ENCODE results near the gene SMDT1.
"Not testable (repeated sequence)": the region's sequence is repeated elsewhere in the genome, so short reads cannot be mapped to it uniquely, and the experiment has no call there.

DNA sequence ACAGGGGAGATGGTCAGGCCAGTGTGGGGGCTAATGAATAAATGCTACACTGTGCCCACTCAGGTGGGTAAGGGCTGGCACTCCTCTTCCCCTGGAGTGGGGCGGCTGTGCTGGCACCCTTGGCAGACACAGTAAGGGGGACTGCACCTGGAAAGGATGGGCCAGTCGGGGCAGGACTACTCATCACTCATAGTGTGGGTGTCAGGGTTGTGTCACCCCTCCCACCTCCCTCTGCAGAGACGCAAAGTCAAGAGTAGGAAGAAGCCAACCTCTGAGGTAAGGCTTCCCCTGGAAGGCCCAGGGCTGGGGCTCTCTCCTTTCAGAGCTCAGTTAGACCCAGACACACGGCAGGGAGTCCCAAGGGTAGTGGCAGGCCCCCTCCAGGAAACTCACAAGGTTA is 44.0 kb downstream of the SMDT1 start:
- TF ChIP-seq POLR2AphosphoS5 (IDR thresholded peaks at IDR 0.05; ENCODE audit: low read depth, low read length); CTCF (IDR thresholded peaks at IDR 0.05); TEAD4 (IDR thresholded peaks at IDR 0.05; ENCODE audit: borderline replicate concordance, insufficient read depth); NRF1 (IDR thresholded peaks at IDR 0.05; ENCODE audit: low read depth, low read length); EP300 (IDR thresholded peaks at IDR 0.05; ENCODE audit: borderline replicate concordance in 1 of 2, low read depth in 1 of 2, low read length in 1 of 2); SIN3A (IDR thresholded peaks at IDR 0.05; ENCODE audit: borderline replicate concordance, low read depth, low read length); MAX (IDR thresholded peaks at IDR 0.05; ENCODE audit: low read depth); GATA2 (CRISPR knock-in tag; IDR thresholded peaks at IDR 0.05); YY1 (IDR thresholded peaks at IDR 0.05; ENCODE audit: low read depth): not testable (repeated sequence)
- TF ChIP-seq, protein P1, sequence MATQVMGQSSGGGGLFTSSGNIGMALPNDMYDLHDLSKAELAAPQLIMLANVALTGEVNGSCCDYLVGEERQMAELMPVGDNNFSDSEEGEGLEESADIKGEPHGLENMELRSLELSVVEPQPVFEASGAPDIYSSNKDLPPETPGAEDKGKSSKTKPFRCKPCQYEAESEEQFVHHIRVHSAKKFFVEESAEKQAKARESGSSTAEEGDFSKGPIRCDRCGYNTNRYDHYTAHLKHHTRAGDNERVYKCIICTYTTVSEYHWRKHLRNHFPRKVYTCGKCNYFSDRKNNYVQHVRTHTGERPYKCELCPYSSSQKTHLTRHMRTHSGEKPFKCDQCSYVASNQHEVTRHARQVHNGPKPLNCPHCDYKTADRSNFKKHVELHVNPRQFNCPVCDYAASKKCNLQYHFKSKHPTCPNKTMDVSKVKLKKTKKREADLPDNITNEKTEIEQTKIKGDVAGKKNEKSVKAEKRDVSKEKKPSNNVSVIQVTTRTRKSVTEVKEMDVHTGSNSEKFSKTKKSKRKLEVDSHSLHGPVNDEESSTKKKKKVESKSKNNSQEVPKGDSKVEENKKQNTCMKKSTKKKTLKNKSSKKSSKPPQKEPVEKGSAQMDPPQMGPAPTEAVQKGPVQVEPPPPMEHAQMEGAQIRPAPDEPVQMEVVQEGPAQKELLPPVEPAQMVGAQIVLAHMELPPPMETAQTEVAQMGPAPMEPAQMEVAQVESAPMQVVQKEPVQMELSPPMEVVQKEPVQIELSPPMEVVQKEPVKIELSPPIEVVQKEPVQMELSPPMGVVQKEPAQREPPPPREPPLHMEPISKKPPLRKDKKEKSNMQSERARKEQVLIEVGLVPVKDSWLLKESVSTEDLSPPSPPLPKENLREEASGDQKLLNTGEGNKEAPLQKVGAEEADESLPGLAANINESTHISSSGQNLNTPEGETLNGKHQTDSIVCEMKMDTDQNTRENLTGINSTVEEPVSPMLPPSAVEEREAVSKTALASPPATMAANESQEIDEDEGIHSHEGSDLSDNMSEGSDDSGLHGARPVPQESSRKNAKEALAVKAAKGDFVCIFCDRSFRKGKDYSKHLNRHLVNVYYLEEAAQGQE (IDR thresholded peaks at IDR 0.05; ENCODE audit: low read depth, low read length): not testable (repeated sequence)
- TF ChIP-seq, protein P2, sequence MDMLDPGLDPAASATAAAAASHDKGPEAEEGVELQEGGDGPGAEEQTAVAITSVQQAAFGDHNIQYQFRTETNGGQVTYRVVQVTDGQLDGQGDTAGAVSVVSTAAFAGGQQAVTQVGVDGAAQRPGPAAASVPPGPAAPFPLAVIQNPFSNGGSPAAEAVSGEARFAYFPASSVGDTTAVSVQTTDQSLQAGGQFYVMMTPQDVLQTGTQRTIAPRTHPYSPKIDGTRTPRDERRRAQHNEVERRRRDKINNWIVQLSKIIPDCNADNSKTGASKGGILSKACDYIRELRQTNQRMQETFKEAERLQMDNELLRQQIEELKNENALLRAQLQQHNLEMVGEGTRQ (IDR thresholded peaks at IDR 0.05; ENCODE audit: borderline replicate concordance, low read depth, low read length): not testable (repeated sequence)
- TF ChIP-seq, protein P3, sequence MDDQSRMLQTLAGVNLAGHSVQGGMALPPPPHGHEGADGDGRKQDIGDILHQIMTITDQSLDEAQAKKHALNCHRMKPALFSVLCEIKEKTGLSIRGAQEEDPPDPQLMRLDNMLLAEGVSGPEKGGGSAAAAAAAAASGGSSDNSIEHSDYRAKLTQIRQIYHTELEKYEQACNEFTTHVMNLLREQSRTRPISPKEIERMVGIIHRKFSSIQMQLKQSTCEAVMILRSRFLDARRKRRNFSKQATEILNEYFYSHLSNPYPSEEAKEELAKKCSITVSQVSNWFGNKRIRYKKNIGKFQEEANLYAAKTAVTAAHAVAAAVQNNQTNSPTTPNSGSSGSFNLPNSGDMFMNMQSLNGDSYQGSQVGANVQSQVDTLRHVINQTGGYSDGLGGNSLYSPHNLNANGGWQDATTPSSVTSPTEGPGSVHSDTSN (IDR thresholded peaks at IDR 0.05): not testable (repeated sequence)
- TF ChIP-seq, protein P4, sequence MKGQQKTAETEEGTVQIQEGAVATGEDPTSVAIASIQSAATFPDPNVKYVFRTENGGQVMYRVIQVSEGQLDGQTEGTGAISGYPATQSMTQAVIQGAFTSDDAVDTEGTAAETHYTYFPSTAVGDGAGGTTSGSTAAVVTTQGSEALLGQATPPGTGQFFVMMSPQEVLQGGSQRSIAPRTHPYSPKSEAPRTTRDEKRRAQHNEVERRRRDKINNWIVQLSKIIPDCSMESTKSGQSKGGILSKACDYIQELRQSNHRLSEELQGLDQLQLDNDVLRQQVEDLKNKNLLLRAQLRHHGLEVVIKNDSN (IDR thresholded peaks at IDR 0.05; ENCODE audit: borderline replicate concordance, low read depth): not testable (repeated sequence)

Measured in SK-N-SH (cell line).